NCI-H2227 (cell line): ENCODE results near the gene KIRREL1.

Experiments
- DNase-seq: peaks from one replicate; lab custom pipeline; 2025; ENCODE audit not compliant: unreplicated experiment; lab: John Stamatoyannopoulos, UW

The KIRREL1 gene

GRCh38 chr1:157993147-157993917, at the start of gene KIRREL1:
KIRREL1 (plus strand) TSS chr1:157993645; CDS start chr1:157993677, 32 bp downstream.
- peak; percentile 71 for DNase-seq

DNA sequence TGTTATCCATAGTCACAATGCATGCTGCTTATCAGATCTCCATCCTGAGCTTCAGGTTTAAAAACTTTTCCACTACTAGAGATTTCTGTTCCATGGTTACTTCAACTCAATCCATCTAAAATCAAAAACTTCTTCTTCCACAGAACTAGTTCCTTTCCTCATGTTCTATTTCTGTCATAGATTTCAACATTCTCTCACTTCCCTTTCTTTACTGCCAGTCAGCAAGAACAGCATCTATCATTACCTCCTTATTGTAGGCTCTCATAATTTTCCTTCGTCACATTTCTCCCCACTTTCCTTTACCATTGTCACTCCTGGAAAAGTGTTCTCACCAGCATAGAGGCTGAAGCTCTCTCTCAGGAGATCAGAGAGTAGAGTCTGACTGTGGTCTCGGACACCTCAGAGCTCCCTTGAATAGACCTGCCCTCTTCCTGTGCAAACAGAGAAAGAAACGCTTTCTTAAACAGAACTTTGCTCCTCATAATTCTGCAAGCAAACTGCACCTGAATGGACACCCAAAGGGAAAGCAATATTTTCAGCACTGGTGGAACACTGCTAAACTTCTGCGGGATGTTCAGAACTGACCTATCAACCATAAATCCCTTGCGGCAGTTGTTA, 48.7 kb upstream of the KIRREL1 start:
- no peak for DNase-seq

- DNase-seq: peak; percentile 24
These were observed 45.0 kb upstream of the KIRREL1 start for GRCh38 chr1:157948312-157949073.

GRCh38 chr1:157949074-157949354, 44.4 kb upstream of the KIRREL1 start:
- DNase-seq: no peak

GRCh38 chr1:157951230-157951629, 42.2 kb upstream of the KIRREL1 start:
- DNase-seq: no peak

GRCh38 chr1:157952601-157953000, 40.8 kb upstream of the KIRREL1 start:
- DNase-seq: no peak

DNA sequence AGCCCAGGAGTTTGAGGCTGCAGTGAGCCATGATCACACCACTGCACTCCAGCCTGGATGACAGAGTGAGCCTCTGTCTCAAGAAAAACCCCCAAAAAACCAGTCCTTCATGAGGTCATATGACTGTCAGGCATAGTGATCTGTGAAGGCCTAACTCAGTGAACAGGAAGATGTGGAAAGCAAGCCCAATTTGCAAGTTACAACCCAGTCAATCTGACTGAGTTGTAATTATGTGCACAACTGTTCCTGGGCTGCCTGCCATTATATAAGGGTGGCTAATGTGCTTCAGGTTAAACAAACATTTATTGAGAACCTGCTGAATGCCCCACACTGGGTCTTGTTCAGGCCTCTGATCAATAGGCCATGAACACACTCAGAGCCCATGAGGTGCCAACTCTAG, 38.2 kb upstream of the KIRREL1 start:
- DNase-seq: no peak

DNA sequence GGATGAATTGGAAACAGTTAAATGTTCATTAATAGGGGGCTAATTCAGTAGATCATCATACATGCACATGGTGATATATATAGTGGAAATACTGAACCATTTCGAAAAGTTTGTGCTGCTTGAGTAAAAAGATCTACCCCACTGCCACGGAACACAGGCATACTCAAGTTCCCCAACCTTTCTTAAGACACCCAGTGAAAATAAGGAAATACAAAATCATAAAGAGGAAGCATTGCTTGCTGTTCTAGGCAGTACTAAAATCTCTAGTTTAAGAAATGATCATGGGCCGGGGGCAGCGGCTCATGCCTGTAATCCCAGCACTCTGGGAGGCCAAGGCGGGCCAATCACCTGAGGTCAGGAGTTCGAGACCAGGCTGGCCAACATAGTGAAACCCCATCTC, 37.6 kb upstream of the KIRREL1 start:
- DNase-seq: no peak

DNA sequence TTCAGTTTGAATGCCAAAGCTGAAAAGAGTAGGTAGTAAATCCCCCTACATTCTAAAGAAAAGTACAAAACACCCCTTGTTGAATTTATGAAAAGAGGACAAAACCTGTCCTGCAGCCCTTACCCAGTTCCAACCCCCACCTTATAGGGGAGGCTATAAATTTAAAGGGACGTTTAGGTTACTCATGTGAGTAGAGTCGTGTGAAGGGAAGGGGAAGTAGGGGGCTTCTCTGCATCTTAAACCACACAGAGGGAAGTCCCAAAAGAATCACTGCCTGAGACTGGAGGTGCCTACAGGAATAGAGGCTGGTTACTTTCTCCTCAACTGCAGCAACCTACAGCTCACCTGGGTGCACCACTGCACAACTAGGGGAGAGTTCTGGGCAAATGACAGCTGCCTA, 36.7 kb upstream of the KIRREL1 start:
- DNase-seq: no peak

DNA sequence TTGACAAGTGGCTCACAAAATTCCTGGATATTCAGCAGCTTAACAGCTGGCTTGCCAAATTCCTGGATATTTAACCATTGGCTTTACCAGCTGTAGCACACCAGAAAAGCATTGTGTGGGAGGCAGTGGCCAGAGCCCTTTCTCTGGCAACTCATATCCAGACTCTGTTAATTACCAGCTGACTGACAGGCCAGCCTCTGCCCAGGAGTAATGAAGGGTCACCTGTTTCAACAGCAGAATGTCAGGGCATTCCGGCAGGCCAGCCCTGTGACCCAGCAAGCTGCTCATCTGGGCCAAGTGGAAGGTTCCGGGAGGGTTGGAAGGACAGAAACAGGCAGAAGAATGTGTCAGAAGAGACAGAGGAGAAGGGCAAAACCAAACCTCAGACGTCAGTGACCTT, 35.2 kb upstream of the KIRREL1 start:
- DNase-seq: no peak

- DNase-seq: no peak
These were observed 33.7 kb upstream of the KIRREL1 start for GRCh38 chr1:157959750-157960149.

- no peak for DNase-seq
These were observed 32.7 kb upstream of the KIRREL1 start for GRCh38 chr1:157960773-157961172.

DNA sequence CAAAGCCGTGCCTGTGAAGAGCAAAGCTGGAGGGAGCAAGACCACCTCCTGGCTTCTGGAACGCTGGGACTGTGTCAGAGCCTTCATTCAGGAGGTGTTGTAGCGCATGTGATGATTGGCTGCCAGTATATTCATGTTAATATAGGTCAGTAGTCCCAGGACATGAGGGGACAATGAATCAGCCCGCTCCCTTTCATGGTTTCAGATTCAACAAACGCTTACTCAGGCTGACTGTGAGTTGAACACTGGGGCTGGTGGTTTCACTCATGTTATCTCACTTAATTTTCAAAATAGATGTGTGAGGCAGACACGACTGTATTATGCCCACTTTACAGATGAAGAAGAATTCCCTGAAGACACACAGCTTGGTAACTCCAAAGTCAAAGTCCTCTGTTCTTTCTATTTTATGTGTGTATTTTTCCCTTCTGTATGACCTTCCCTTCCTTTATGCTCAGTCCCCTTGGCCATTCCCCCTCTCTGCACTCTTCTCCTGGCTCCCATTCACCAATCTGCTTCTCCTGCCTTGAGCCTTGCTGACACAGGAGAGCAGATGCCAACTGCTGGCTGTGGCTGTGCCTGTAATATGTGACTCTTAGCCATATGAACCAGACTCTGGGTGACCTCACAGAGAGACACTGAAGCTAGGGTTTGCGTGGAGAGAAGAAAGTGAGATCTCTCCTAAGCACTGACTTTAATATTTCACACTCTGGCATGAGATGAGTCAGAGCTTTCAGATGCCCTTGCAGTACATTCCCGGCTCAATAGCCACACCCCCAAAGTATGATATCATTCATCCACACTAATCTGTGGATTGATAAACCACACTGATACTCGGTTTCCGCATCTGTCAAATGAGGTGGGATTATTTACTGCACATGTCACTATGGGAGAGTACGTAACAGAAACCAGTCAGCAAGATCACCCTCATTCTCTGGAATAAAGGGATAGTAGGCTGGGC, 31.4 kb upstream of the KIRREL1 start:
- no peak for DNase-seq

DNA sequence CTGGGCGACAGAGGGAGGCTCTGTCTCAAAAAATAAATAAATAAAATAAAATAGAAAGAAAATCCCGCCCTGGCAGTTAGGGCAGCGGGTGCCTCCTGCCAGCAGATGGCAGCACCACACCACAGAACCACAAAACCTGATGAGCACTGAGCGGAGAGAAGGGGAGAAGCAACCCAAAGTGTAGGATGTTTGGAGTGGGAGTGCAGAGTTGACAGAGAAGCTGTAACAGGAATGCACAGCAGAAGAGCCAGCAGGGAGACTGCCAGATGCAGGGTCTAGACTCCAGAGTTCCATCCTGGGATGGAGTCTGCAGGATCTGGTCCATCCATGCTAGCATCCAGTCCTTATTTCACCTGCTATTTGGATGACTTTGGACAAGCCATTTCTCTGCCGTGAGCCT, 29.7 kb upstream of the KIRREL1 start:
- peak; percentile 83 for DNase-seq

GRCh38 chr1:157965584-157965983, 27.9 kb upstream of the KIRREL1 start:
- DNase-seq: no peak

DNA sequence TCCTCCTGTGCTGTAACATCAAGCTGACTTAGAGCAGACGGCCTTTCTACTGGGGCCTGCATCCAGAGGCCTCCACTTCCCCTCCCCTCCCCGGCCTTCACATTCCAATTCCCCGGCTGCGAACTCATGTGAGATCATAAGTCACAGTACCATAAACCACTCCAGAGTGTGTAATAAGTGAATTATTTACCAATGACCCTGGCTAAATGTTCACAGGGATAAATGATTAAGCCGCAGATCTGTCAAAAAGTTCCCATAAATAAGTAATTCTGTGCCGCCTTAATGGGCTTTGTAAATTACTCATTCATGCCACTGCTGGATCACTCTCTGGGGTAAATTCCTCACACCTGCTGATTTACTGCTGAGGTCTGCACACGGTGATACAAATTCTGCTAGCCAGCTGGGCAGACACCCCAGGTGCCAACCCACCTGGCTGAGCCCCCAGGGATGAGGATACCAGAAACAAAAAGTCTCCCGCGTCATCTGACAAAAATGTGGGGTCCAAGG, 27.4 kb upstream of the KIRREL1 start:
- no peak for DNase-seq

DNA sequence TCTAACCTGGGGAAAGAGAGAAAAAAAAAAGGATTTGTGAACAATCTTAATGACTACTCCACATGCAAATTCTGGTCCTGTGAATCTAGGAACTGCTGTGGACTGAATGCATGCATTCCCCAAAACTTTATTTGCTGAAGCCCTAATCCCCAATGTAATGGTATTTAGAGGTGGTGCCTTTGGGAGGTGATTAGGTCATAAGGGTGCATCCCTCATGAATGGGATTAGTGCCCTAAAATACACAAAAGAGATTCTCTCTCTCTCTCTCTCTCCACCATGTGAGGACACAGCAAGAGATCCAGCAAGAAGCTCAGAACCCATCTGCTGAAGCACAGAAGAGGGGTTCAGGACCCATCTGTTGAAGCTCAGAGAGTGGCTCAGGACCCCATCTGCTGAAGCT, 26.2 kb upstream of the KIRREL1 start:
- DNase-seq: no peak

DNA sequence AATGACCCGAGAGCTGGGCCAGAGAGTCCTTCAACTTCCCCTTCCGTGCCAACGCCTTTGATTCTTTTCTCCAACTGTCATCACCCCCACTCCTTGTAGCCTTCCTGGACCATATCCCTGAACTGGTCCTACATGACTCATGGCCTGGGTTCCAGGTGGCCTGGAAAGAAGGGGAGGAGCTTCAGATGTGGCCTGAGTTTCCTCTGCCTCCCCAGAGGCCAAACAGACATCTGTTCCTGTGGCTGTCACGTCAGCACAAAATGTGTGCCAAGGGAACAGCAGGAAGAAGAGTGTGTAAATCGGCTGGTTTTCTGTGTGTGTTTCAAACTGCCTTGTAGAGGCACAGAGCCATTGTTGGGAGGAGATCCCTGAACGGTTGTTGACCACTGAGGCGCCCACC, 24.9 kb upstream of the KIRREL1 start:
- no peak for DNase-seq

DNA sequence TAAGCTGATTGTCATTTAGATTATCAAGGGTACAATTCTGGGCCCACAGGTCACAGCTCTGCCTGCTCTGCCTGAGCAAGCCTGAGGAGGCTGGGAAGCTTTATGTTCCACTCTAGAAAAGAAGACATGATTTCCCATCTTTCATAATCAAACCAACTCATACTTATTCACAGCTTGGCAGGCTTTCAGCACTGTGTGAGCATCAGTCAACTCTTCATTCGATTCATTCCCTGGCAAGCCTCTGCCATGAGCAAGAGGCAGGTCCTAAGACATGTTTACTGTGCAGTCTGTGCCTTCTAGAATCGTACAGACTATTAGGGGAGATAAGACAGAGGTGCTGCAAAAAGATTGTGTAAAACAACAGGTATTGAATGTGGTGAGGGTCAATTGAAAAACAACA, 24.5 kb upstream of the KIRREL1 start:
- DNase-seq: no peak

- peak; percentile 41 for DNase-seq
These were observed 23.6 kb upstream of the KIRREL1 start for GRCh38 chr1:157969697-157970485.
